Measurements from ENCODE around the gene GPSM1.

- TF ChIP-seq, protein P1, sequence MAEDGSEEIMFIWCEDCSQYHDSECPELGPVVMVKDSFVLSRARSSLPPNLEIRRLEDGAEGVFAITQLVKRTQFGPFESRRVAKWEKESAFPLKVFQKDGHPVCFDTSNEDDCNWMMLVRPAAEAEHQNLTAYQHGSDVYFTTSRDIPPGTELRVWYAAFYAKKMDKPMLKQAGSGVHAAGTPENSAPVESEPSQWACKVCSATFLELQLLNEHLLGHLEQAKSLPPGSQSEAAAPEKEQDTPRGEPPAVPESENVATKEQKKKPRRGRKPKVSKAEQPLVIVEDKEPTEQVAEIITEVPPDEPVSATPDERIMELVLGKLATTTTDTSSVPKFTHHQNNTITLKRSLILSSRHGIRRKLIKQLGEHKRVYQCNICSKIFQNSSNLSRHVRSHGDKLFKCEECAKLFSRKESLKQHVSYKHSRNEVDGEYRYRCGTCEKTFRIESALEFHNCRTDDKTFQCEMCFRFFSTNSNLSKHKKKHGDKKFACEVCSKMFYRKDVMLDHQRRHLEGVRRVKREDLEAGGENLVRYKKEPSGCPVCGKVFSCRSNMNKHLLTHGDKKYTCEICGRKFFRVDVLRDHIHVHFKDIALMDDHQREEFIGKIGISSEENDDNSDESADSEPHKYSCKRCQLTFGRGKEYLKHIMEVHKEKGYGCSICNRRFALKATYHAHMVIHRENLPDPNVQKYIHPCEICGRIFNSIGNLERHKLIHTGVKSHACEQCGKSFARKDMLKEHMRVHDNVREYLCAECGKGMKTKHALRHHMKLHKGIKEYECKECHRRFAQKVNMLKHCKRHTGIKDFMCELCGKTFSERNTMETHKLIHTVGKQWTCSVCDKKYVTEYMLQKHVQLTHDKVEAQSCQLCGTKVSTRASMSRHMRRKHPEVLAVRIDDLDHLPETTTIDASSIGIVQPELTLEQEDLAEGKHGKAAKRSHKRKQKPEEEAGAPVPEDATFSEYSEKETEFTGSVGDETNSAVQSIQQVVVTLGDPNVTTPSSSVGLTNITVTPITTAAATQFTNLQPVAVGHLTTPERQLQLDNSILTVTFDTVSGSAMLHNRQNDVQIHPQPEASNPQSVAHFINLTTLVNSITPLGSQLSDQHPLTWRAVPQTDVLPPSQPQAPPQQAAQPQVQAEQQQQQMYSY (CRISPR knock-in tag; IDR thresholded peaks at IDR 0.05), result no peak
- no peak for TF ChIP-seq ZBTB21 (CRISPR knock-in tag; IDR thresholded peaks at IDR 0.05; ENCODE audit: borderline replicate concordance)
- no peak for TF ChIP-seq CTCF (IDR thresholded peaks at IDR 0.05)
- TF ChIP-seq ZNF232 (CRISPR knock-in tag; IDR thresholded peaks at IDR 0.05), result no peak
- no peak for TF ChIP-seq SP1 (CRISPR knock-in tag; conservative IDR thresholded peaks at IDR 0.05)
- TF ChIP-seq ELF4 (CRISPR knock-in tag; IDR thresholded peaks at IDR 0.05; ENCODE audit: low read depth), result no peak
- TF ChIP-seq, protein P2, sequence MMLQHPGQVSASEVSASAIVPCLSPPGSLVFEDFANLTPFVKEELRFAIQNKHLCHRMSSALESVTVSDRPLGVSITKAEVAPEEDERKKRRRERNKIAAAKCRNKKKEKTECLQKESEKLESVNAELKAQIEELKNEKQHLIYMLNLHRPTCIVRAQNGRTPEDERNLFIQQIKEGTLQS (CRISPR knock-in tag; conservative IDR thresholded peaks at IDR 0.05), result no peak
Measured at GRCh38 chr9:136341042-136341655, 13.8 kb downstream of the GPSM1 start.

Data from WTC11 (cell line).